HG02763 (cell line): ENCODE measurements around the gene PNPLA1.

Source experiments
- ATAC-seq: cut with Tn5 transposase; IDR thresholded peaks from one replicate; pipeline ENCODE4 v1.9.1; 2021; ENCODE audit warnings: mild to moderate bottlenecking, moderate library complexity; ENCODE audit not compliant: unreplicated experiment

Gene PNPLA1

GRCh38 chr6:36269834-36270705 lies at the start of gene PNPLA1:
Gene PNPLA1, plus strand, starts transcription at chr6:36270060. Its CDS starts 400 bp downstream, at chr6:36270460.
- no peak for ATAC-seq

GRCh38 chr6:36220226-36220625 lies 49.6 kb upstream of the PNPLA1 start:
- ATAC-seq = no peak

- no peak for ATAC-seq
These were observed 48.2 kb upstream of the PNPLA1 start for GRCh38 chr6:36221674-36222073.

- ATAC-seq = no peak
These were observed 46.9 kb upstream of the PNPLA1 start for GRCh38 chr6:36222924-36223323.

- ATAC-seq = no peak
These were observed 46.2 kb upstream of the PNPLA1 start for GRCh38 chr6:36223706-36224105.

- no peak for ATAC-seq
These were observed 44.9 kb upstream of the PNPLA1 start for GRCh38 chr6:36224918-36225461.

GRCh38 chr6:36226438-36227047 lies 43.3 kb upstream of the PNPLA1 start:
- ATAC-seq = no peak

GRCh38 chr6:36227379-36228228 lies 42.3 kb upstream of the PNPLA1 start:
- no peak for ATAC-seq

GRCh38 chr6:36229223-36229622 lies 40.6 kb upstream of the PNPLA1 start:
- ATAC-seq = no peak

- no peak for ATAC-seq
These were observed 39.5 kb upstream of the PNPLA1 start for GRCh38 chr6:36230371-36230770.

- ATAC-seq = no peak
These were observed 37.7 kb upstream of the PNPLA1 start for GRCh38 chr6:36232172-36232571.

GRCh38 chr6:36235309-36235708 lies 34.6 kb upstream of the PNPLA1 start:
- no peak for ATAC-seq

- no peak for ATAC-seq
These were observed 34.0 kb upstream of the PNPLA1 start for GRCh38 chr6:36235862-36236261.

- no peak for ATAC-seq
These were observed 30.1 kb upstream of the PNPLA1 start for GRCh38 chr6:36239774-36240173.

- ATAC-seq = peak; percentile 68
These were observed 28.1 kb upstream of the PNPLA1 start for GRCh38 chr6:36241728-36242127.

GRCh38 chr6:36242161-36242560 lies 27.7 kb upstream of the PNPLA1 start:
- ATAC-seq = no peak

- ATAC-seq = no peak
These were observed 27.2 kb upstream of the PNPLA1 start for GRCh38 chr6:36242626-36243025.

GRCh38 chr6:36243562-36244212 lies 26.2 kb upstream of the PNPLA1 start:
- no peak for ATAC-seq

- ATAC-seq = no peak
These were observed 25.1 kb upstream of the PNPLA1 start for GRCh38 chr6:36244641-36245280.

GRCh38 chr6:36245572-36246061 lies 24.2 kb upstream of the PNPLA1 start:
- no peak for ATAC-seq
